HUES64 (cell line): ENCODE data around the gene CHI3L1.
A peak's percentile ranks its signal among the peaks of the same experiment; 100 is the strongest.

ENCODE experiments used
- H3K27ac ChIP-seq: 2 replicates; pipeline ENCODE4 v1.7.0; 2013; ENCODE audit warnings: low read depth, low read length, inconsistent platforms
- H3K27me3 ChIP-seq: 2 replicates; pipeline ENCODE4 v1.6.1; 2013; ENCODE audit warnings: mild to moderate bottlenecking, low read length; ENCODE audit not compliant: insufficient read depth
- H3K36me3 ChIP-seq: 2 replicates; pipeline ENCODE4 v1.6.1; 2013; ENCODE audit warnings: mild to moderate bottlenecking, low read length; ENCODE audit not compliant: insufficient read depth
- H3K4me1 ChIP-seq: 2 replicates; pipeline ENCODE4 v1.6.1; 2013; ENCODE audit warnings: mild to moderate bottlenecking, low read length, moderate library complexity; ENCODE audit not compliant: insufficient read depth
- H3K4me3 ChIP-seq: 2 replicates; pipeline ENCODE4 v1.5.1; 2013; ENCODE audit warnings: mild to moderate bottlenecking, low read length, moderate library complexity
- H3K9ac ChIP-seq: 2 replicates; pipeline ENCODE4 v1.6.1; 2013; ENCODE audit warnings: mild to moderate bottlenecking, low read depth, low read length
- H3K9me3 ChIP-seq: 2 replicates; pipeline ENCODE4 v1.6.1; 2013; ENCODE audit warnings: low read depth, low read length; ENCODE audit not compliant: insufficient read depth
- WGBS: fragments of 150-250, 120-280 bp; methylation state at CpG from one replicate; pipeline ENCODE4 v1.1.7; 2013; ENCODE audit warnings: missing lambda C conversion rate; 5-methylcytosine and 5-hydroxymethylcytosine counted together

CHI3L1 gene

DNA sequence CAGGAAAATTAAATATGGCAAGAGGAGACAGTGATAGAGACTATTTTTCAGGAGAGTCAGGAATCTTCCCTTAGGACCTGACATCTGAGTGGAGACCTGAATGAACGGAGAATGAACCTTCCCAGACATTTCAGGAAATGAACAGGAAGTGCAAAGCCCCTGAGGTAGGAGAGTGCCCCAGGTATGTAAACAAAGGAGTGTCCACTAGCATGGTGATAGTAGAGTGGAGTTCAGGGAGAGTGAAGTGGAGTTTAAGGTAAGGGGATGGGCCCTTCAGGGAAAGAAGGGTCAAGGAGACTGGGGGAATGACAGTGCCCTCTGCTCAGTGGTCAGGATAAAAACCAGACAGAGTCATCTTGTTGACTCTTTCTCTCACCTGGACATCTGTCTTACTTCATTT, 30.2 kb downstream of the CHI3L1 start:
- Histone ChIP-seq H3K4me3 (no peak overlapping the region), H3K27ac (no peak overlapping the region), H3K36me3 (no peaks in the 10 kb centered on the region), H3K9ac (no peak overlapping the region), H3K27me3 (no peaks in the 10 kb centered on the region), H3K4me1 (peaks cover 38% of the 10 kb centered on the region), H3K9me3 (no peaks in the 10 kb centered on the region)
- WGBS: 91% methylated on average over 1 of the region's 1 CpG

GRCh38 chr1:203153989-203154821, 32.3 kb downstream of the CHI3L1 start:
- Histone ChIP-seq H3K9ac (no peak overlapping the region), H3K27me3 (no peaks in the 10 kb centered on the region), H3K36me3 (no peaks in the 10 kb centered on the region), H3K4me1 (peaks cover 53% of the 10 kb centered on the region), H3K9me3 (no peaks in the 10 kb centered on the region), H3K4me3 (no peak overlapping the region), H3K27ac (peak overlapping the region; percentile 51)
- 64% methylated on average over 13 of the region's 13 CpGs for WGBS

- Histone ChIP-seq H3K4me1 (peaks cover 56% of the 10 kb centered on the region), H3K27me3 (no peaks in the 10 kb centered on the region), H3K27ac (peak overlapping the region; percentile 51), H3K9me3 (no peaks in the 10 kb centered on the region), H3K9ac (no peak overlapping the region), H3K4me3 (no peak overlapping the region), H3K36me3 (no peaks in the 10 kb centered on the region)
- WGBS: 33% methylated on average over 8 of the region's 9 CpGs
These were observed 33.2 kb downstream of the CHI3L1 start for GRCh38 chr1:203153051-203153988.

DNA sequence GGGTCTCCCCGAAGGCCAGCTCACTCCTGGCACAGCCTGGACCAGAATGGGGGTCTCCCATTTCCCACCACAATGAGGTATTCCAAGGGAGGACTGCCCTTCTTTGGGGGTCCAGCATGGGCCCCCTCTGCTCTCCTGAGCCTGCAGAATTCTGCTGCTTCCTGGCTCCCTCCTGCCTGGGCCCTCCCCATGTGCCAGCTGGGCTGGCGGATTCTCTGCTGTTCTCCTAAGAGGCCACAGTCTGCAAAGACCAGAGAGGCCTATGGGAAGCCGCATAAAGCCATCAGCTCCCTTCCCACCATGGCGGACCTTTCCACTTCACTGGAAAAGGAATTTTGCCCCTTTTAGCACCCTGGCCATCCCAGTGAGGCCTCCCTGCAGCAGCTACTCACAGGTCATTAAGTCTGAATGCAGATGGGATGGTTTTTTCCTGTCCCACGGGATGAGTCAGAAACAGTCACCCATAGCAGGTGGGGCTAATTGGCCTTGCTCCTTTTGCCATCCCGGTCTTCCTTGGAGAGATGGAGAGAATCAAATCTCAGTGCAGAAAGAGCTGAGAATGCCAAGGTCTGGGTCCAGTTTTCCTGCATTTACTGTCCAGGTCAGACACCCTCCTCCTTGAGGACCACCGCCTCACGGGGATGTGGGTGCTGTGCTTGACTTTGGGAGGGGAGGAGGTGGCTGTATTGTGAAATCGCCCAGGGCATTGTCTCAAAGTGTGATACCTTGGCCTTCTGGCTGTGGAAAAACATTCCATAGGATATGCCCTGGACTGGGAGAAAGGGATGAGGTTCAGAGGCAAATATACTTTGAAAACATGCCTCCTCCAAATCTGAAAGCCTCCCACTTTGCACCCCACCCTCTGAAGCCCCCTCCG, 34.1 kb downstream of the CHI3L1 start:
- WGBS: 36% methylated on average over 10 of the region's 10 CpGs
- H3K4me1 ChIP-seq: peaks cover 61% of the 10 kb centered on the region
- H3K27ac ChIP-seq: peak overlapping the region; percentile 51
- no peaks in the 10 kb centered on the region for H3K27me3 ChIP-seq
- no peak overlapping the region for H3K4me3 ChIP-seq
- H3K36me3 ChIP-seq: no peaks in the 10 kb centered on the region
- H3K9ac ChIP-seq: no peak overlapping the region
- H3K9me3 ChIP-seq: no peaks in the 10 kb centered on the region

DNA sequence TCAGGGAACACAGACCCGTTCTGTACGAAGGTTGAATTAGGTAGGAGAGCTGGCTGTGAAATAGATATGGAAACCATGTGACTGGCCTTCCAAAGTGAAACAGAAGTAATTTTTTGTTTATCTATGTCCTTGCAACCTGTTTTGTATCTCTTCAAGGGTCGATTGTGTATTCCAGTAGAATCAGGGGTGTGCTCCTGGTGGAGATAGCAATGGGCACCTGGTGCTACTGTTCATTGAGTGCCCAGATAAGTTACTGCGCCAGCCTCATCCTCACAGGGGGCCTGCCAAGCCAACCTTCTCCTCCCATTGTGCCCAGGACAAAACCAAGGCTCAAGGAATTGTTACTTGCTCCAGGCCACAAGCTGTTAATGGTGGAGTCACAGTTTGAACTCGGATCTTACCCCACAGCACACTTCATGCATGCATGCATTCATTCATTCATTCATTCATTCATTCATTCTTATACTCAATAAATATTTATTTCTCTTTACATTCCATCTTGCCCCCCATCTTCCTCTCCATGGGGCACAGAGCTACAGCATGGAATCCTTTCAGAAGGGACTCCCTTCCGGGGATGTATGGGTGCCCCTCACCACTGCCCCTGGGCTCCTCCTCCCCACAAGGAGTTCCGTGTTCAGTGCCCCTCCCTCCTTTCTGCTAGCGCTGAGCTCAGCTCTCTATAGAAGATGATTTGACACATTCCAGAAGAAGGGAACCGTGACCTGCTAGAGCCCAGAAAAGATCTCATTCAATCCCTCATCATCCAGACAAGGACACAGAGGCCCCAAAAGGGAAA, 34.9 kb downstream of the CHI3L1 start:
- Histone ChIP-seq H3K27me3 (no peaks in the 10 kb centered on the region), H3K36me3 (no peaks in the 10 kb centered on the region), H3K4me3 (no peak overlapping the region), H3K4me1 (peaks cover 66% of the 10 kb centered on the region), H3K9me3 (no peaks in the 10 kb centered on the region), H3K9ac (no peak overlapping the region), H3K27ac (peak overlapping the region; percentile 51)
- WGBS: 69% methylated on average over 9 of the region's 9 CpGs

DNA sequence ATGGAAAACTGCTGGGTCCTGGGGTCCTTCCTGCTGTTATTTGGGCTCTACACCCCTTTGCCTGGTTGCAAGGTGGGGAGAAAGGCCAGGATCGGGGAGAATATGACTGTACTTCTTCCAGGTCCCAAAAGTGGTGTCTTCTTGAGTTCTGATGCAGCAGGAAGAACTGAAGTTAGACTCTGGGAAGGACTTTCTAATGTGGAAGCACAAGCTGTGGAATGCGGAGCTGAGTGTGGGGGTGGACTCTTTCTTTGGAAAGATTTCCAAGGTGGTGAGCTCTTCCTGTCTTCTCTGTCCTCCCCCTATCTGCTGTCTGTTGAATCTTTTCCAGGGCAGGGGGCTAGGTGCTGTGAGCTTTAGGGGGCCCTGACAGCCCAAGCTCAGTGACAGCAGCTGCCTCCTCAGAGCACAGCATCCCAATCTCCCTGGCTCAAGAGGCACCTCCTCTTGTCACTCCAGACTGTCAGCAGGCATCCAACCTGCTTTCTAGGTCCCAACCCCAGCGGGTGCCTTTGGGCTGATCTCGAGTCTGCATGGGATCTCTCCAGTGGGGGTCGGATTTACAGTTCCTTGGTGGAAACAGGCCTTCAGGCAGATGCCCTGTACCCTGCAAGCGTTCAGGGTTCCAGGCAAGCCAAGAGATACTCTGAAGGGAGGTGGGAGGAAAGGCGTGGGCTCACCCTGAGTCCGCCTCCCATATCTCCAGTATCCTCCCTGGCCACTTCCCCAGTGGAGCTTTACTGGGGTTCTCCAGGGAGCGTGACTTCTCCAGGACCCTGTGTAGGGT, 35.8 kb downstream of the CHI3L1 start:
- Histone ChIP-seq H3K36me3 (no peaks in the 10 kb centered on the region), H3K9ac (no peak overlapping the region), H3K9me3 (no peaks in the 10 kb centered on the region), H3K27me3 (no peaks in the 10 kb centered on the region), H3K4me3 (no peak overlapping the region), H3K4me1 (peaks cover 63% of the 10 kb centered on the region), H3K27ac (no peak overlapping the region)
- 79% methylated on average over 8 of the region's 9 CpGs for WGBS

DNA sequence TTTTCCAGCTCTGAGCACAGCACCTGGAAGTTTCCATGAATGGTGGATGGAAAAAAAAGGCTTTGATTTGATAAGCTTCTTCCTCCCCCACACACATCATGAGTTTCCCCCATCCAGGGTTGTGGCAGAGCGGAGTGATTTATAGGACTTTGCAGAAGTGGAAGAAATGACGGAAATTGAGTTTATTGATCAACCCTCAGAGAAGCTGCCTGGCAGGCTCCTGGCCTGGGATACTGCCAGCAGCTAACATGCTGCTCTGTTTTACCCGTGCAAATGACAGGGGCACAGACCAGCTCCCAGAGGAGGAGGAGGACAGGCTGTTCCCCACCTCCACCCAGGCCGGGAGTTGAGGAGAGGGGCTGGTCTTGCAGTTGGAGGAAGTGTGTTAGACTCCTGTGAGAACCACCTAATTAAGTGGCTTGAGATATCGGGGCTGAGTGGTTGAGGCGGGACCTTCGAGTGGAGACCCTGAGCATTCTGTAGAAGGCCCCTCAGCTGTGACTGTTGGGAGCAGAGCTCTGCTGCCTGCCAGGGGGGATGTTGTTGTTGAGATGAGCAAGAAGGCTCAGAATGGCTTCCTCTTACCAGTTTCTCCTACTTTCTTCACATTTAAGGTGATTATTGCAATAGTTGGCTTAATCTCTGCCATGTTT, 37.2 kb downstream of the CHI3L1 start:
- WGBS: 69% methylated on average over 7 of the region's 7 CpGs
- Histone ChIP-seq H3K4me1 (peaks cover 62% of the 10 kb centered on the region), H3K4me3 (no peak overlapping the region), H3K9ac (no peak overlapping the region), H3K27me3 (no peaks in the 10 kb centered on the region), H3K9me3 (no peaks in the 10 kb centered on the region), H3K27ac (no peak overlapping the region), H3K36me3 (no peaks in the 10 kb centered on the region)

- H3K4me1 ChIP-seq: peaks cover 54% of the 10 kb centered on the region
- H3K36me3 ChIP-seq: no peaks in the 10 kb centered on the region
- no peaks in the 10 kb centered on the region for H3K27me3 ChIP-seq
- WGBS: 90% methylated on average over 12 of the region's 12 CpGs
- H3K9ac ChIP-seq: no peak overlapping the region
- no peaks in the 10 kb centered on the region for H3K9me3 ChIP-seq
- H3K4me3 ChIP-seq: no peak overlapping the region
- no peak overlapping the region for H3K27ac ChIP-seq
These were observed 37.9 kb downstream of the CHI3L1 start for GRCh38 chr1:203148579-203148978.

- 90% methylated on average over 5 of the region's 5 CpGs for WGBS
- H3K36me3 ChIP-seq: no peaks in the 10 kb centered on the region
- H3K4me3 ChIP-seq: no peak overlapping the region
- no peak overlapping the region for H3K27ac ChIP-seq
- H3K9me3 ChIP-seq: no peaks in the 10 kb centered on the region
- H3K4me1 ChIP-seq: peaks cover 50% of the 10 kb centered on the region
- no peak overlapping the region for H3K9ac ChIP-seq
- no peaks in the 10 kb centered on the region for H3K27me3 ChIP-seq
These were observed 38.4 kb downstream of the CHI3L1 start for GRCh38 chr1:203148127-203148526.
